Gastroesophageal sphincter (tissue), 3 donors: Measurements from ENCODE around the gene SPEG.

Experiments used
- CTCF ChIP-seq, 4 experiments: fragments of 200-600 bp in 2 of 4; fragments of 450-650 bp in 2 of 4; sonication (generic) in 1 of 4; IDR thresholded peaks; one replicate each; pipeline ENCODE4 v1.5.1; 2017 to 2019; ENCODE audit warnings: antibody characterized with exemption in 4 of 4, mild to moderate bottlenecking in 2 of 4, moderate library complexity in 2 of 4
- POLR2AphosphoS5 ChIP-seq: sonication (generic); formaldehyde crosslinking; IDR thresholded peaks from one replicate; pipeline ENCODE4 v1.6.1; 2017; ENCODE audit warnings: antibody characterized with exemption

GRCh38 chr2:219399716-219400478 lies 34.7 kb upstream of the SPEG start:
- TF ChIP-seq POLR2AphosphoS5 (no peak), CTCF (IDR thresholded peaks at IDR 0.05) (no peak)
